Mammary epithelial cell (primary cell): ENCODE measurements around the gene HSPA6.

Source experiments
- CTCF ChIP-seq, 2 donors: IDR thresholded peaks in 1 of 2; conservative IDR thresholded peaks in 1 of 2; 2 replicates each; pipeline ENCODE4 v1.5.1; 2011 to 2012; ENCODE audit warnings: inconsistent platforms in 2 of 2, low read length in 2 of 2, mild to moderate bottlenecking in 2 of 2, control low read depth in 1 of 2, low read depth in 1 of 2; ENCODE audit not compliant: insufficient read depth in 1 of 2; ENCODE audit errors: extremely low read depth in 1 of 2
- EZH2 ChIP-seq: IDR thresholded peaks from 2 replicates; pipeline ENCODE4 v1.6.1; 2012; ENCODE audit warnings: low read length, inconsistent platforms, borderline replicate concordance

- TF ChIP-seq CTCF (conservative IDR thresholded peaks at IDR 0.05 in 1 of 2, IDR thresholded peaks at IDR 0.05 in 1 of 2; ENCODE audit: extremely low read depth in 1 of 2, insufficient read depth in 1 of 2, low read depth in 1 of 2, low read length in 2 of 2), result no peak
- TF ChIP-seq EZH2, result no peak
Observed at GRCh38 chr1:161498646-161499045, 25.7 kb upstream of the HSPA6 start.
